Measurements from ENCODE around the gene DDN.

The DDN gene

DNA sequence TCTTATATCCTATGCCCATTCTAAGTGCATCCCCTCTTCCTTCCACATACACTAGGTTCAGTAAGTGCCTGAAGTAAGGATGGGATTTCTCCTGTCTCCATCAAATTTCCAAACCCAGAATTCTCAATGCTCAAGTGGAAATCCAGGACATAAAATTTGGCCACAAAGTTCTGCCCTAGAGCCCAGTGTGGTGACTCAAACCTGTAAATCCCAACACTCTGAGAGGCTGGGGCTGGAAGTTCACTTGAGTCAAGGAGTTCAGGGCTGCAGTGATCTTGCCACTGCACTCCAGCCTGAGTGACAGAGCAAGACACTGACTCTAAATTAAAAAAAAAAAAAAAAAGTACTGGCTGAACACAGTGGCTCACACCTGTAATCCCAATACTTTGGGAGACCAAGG lies 37.4 kb downstream of the DDN start:
- Histone ChIP-seq H3K27ac (ENCODE audit: low read length) (no peak overlapping the region), H3K36me3 (ENCODE audit: control insufficient read depth, insufficient read depth, low read length) (no peaks in the 10 kb centered on the region), H3K27me3 (ENCODE audit: control insufficient read depth, insufficient read depth, low read length) (no peaks in the 10 kb centered on the region; the same call in 1 of the 2 replicates), H3K4me3 (ENCODE audit: low read length) (no peak overlapping the region), H3K9me3 (ENCODE audit: control insufficient read depth, insufficient read depth, low read length) (no peaks in the 10 kb centered on the region), H3K4me1 (ENCODE audit: control insufficient read depth, insufficient read depth, low read length) (peaks cover 8% of the 10 kb centered on the region; the same call in 1 of the 2 replicates)
- no peak for DNase-seq (ENCODE audit: low read depth, low spot score)

GRCh38 chr12:48961331-48961730 lies 37.8 kb downstream of the DDN start:
- H3K4me3 ChIP-seq (ENCODE audit: low read length): no peak overlapping the region
- H3K27ac ChIP-seq (ENCODE audit: low read length): no peak overlapping the region
- peaks cover 7% of the 10 kb centered on the region; the same call in 1 of the 2 replicates for H3K4me1 ChIP-seq (ENCODE audit: control insufficient read depth, insufficient read depth, low read length)
- H3K27me3 ChIP-seq (ENCODE audit: control insufficient read depth, insufficient read depth, low read length): no peaks in the 10 kb centered on the region; the same call in 1 of the 2 replicates
- no peak for DNase-seq (ENCODE audit: low read depth, low spot score)
- H3K9me3 ChIP-seq (ENCODE audit: control insufficient read depth, insufficient read depth, low read length): no peaks in the 10 kb centered on the region
- WGBS (ENCODE audit: insufficient coverage, insufficient read length): no CpG with 5 or more reads among the region's 4 CpGs
- no peaks in the 10 kb centered on the region for H3K36me3 ChIP-seq (ENCODE audit: control insufficient read depth, insufficient read depth, low read length)

GRCh38 chr12:48960834-48961233 lies 38.3 kb downstream of the DDN start:
- Histone ChIP-seq H3K27ac (ENCODE audit: low read length) (no peak overlapping the region), H3K27me3 (ENCODE audit: control insufficient read depth, insufficient read depth, low read length) (no peaks in the 10 kb centered on the region), H3K36me3 (ENCODE audit: control insufficient read depth, insufficient read depth, low read length) (no peaks in the 10 kb centered on the region), H3K4me1 (ENCODE audit: control insufficient read depth, insufficient read depth, low read length) (peaks cover 5% of the 10 kb centered on the region; the same call in 1 of the 2 replicates), H3K9me3 (ENCODE audit: control insufficient read depth, insufficient read depth, low read length) (no peaks in the 10 kb centered on the region), H3K4me3 (ENCODE audit: low read length) (no peak overlapping the region)
- no peak for DNase-seq (ENCODE audit: low read depth, low spot score)
- no CpG with 5 or more reads among the region's 3 CpGs for WGBS (ENCODE audit: insufficient coverage, insufficient read length)

DNA sequence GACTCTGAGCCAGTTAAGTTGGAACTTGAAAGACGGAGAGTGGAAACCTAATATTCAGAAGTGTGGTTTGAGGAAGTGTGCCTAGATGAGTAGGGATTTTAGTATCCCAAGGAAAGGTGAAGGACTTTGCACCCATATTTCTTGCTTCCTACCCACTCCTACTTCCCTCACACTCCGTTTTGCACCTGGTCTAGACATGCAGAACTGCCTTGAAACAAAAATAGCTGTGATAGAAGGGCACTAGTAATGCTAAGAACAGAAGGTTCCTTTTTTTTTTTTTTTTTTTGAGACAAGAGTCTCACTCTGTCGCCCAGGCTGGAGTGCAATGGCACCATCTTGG lies 41.2 kb downstream of the DDN start:
- peak overlapping the region; percentile 94; the same call in 1 of the 2 replicates for H3K4me3 ChIP-seq (ENCODE audit: low read length)
- 0 out of 2 replicates have a peak, but pooled peaks cover under 1% of the 10 kb centered on the region for H3K36me3 ChIP-seq (ENCODE audit: control insufficient read depth, insufficient read depth, low read length)
- DNase-seq (ENCODE audit: low read depth, low spot score): no peak
- no CpG with 5 or more reads among the region's 3 CpGs for WGBS (ENCODE audit: insufficient coverage, insufficient read length)
- no peak overlapping the region for H3K27ac ChIP-seq (ENCODE audit: low read length)
- no peaks in the 10 kb centered on the region; the same call in 1 of the 2 replicates for H3K4me1 ChIP-seq (ENCODE audit: control insufficient read depth, insufficient read depth, low read length)
- H3K9me3 ChIP-seq (ENCODE audit: control insufficient read depth, insufficient read depth, low read length): no peaks in the 10 kb centered on the region
- H3K27me3 ChIP-seq (ENCODE audit: control insufficient read depth, insufficient read depth, low read length): no peaks in the 10 kb centered on the region

DNA sequence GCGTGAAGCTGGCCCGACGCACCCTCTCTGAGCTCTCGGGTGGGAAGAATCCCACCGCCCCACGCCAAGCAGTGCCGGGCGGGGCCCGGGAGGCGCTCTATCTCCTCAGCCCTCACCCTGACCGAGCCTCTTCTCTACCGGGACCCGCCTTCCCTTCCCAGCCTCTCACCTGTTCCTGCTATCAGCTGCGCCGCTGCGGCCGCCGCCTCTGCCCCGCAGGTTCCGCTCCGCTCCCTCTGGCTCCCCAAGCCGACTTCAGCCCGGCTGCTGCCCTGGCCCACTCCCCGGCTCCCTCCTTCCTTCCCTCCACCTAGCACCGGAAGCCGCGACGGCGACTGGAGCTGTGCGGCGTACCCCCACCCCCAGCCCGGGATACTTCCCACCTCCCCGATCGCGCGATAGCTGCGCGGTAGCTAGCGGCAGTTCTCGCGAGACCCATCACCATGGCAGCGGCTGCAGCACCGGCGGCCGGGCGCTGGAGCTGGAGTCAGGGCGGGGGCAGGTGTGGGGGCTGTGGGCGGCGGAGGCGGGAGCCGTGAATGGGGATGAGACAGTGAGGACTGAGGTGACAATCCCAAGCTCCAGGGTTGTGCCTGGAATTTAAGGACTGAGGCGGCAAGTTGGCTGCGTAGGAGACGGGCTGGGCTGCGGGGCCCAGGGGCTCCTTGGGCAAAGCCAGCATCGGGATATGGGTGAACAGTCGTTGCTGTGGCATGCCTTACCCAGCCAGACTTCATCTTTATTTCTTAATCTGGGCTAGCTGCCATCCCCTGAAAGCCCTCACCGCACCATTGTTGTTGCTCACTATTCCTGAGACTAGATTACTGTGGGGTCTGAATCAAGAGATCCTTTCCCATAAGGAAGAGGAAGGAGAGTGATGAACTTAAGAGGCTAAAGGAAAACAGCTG lies 41.8 kb downstream of the DDN start, which contains the start of gene ARF3:
Gene ARF3 (minus strand): TSS at position 347 of the 908 bp plus-strand sequence. CDS start 16,392 bp downstream, outside the sequence.
- no peak for DNase-seq (ENCODE audit: low read depth, low spot score)
- Histone ChIP-seq H3K27ac (ENCODE audit: low read length) (no peak within 1 kb of the TSS), H3K27me3 (ENCODE audit: control insufficient read depth, insufficient read depth, low read length) (no peaks in the 10 kb centered on the region), H3K9me3 (ENCODE audit: control insufficient read depth, insufficient read depth, low read length) (no peaks in the 10 kb centered on the region), H3K36me3 (ENCODE audit: control insufficient read depth, insufficient read depth, low read length) (peaks cover 6% of the 10 kb centered on the region; the same call in 1 of the 2 replicates), H3K4me3 (ENCODE audit: low read length) (peak within 1 kb of the TSS; percentile 94), H3K4me1 (ENCODE audit: control insufficient read depth, insufficient read depth, low read length) (no peaks in the 10 kb centered on the region; the same call in 1 of the 2 replicates)
- WGBS (ENCODE audit: insufficient coverage, insufficient read length): no CpG with 5 or more reads among the region's 58 CpGs

DNA sequence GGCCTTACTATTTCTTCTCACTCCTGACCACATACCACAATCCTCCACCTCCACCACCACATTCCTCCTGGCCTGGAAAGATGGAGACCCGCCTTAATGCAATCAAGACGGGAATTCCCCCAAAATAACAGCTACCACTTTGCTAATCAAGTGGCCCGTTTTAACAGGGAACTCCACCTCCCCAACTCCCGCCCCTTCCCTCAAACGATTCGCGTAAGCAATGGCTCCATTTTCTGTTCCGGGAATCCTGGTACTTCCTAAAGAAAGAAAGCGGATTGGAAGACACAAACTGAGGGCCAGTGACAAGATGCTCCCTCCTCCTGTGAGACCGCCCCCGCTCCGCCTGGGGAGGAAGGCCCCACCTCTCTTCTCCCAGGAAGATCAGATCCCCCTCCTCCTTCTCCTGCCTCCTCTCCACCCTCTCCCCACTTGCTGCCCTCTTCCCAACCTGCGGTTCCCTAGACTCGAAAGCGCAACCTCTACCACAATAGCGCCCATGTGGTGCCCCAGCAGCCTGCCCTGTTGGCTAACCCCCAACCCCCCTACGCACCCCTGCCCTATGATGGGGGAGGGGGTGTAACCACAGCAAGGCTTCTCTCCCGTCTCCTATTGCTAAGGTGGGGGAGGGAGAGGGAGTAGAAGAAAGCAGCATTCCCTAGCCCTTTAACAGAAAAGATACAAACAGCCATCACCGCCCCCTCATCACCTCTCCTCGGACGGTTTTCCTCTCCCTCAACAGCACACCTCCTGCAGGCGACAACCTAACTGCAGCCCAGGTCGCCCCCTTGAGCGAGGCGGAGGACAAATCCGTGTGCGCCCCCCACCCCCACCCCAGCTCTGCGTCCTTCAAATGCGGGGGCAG lies 42.7 kb downstream of the DDN start:
- no CpG with 5 or more reads among the region's 29 CpGs for WGBS (ENCODE audit: insufficient coverage, insufficient read length)
- no peak for DNase-seq (ENCODE audit: low read depth, low spot score)
- H3K4me1 ChIP-seq (ENCODE audit: control insufficient read depth, insufficient read depth, low read length): no peaks in the 10 kb centered on the region; the same call in 1 of the 2 replicates
- H3K9me3 ChIP-seq (ENCODE audit: control insufficient read depth, insufficient read depth, low read length): no peaks in the 10 kb centered on the region
- no peak overlapping the region for H3K27ac ChIP-seq (ENCODE audit: low read length)
- peaks cover 6% of the 10 kb centered on the region; the same call in 1 of the 2 replicates for H3K36me3 ChIP-seq (ENCODE audit: control insufficient read depth, insufficient read depth, low read length)
- H3K27me3 ChIP-seq (ENCODE audit: control insufficient read depth, insufficient read depth, low read length): no peaks in the 10 kb centered on the region
- H3K4me3 ChIP-seq (ENCODE audit: low read length): peak overlapping the region; percentile 94

DNA sequence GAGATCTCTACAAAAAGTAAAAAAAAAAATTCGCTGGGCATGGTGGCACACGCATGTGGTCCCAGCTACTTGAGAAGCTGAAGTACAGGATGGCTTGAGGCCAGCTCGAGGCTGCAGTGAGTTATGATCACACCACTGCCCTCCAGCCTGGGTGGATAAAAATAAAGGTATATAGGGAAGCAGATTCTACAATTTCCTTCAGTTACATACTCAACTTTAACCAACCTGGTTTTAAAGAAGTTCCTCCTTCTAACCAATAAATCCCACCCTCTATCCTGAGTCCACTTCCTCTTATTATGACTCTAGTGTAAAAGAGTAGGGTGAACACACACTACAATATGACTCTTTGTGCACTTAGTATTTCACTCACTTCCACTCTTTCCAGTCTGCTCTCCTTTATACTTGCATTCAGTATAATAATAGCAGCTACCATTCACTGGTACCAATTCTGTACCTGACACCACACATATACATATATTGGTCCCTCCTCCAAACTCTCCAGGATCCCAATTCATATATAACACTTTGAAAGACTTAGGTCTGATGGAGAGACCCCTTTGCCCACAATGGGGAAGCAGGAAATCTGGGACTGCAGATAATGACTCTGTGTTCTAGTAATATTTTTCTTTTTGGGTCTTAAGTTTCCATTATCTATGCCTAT lies 44.2 kb downstream of the DDN start:
- Histone ChIP-seq H3K4me3 (ENCODE audit: low read length) (no peak overlapping the region), H3K36me3 (ENCODE audit: control insufficient read depth, insufficient read depth, low read length) (peaks cover 6% of the 10 kb centered on the region; the same call in 1 of the 2 replicates), H3K27me3 (ENCODE audit: control insufficient read depth, insufficient read depth, low read length) (no peaks in the 10 kb centered on the region), H3K27ac (ENCODE audit: low read length) (no peak overlapping the region), H3K9me3 (ENCODE audit: control insufficient read depth, insufficient read depth, low read length) (no peaks in the 10 kb centered on the region), H3K4me1 (ENCODE audit: control insufficient read depth, insufficient read depth, low read length) (no peaks in the 10 kb centered on the region; the same call in 1 of the 2 replicates)
- no peak for DNase-seq (ENCODE audit: low read depth, low spot score)
- WGBS (ENCODE audit: insufficient coverage, insufficient read length): no CpG with 5 or more reads among the region's 3 CpGs

- H3K4me3 ChIP-seq (ENCODE audit: low read length): no peak overlapping the region
- no peak for DNase-seq (ENCODE audit: low read depth, low spot score)
- H3K4me1 ChIP-seq (ENCODE audit: control insufficient read depth, insufficient read depth, low read length): no peaks in the 10 kb centered on the region; the same call in 1 of the 2 replicates
- H3K9me3 ChIP-seq (ENCODE audit: control insufficient read depth, insufficient read depth, low read length): no peaks in the 10 kb centered on the region
- H3K27ac ChIP-seq (ENCODE audit: low read length): no peak overlapping the region
- peaks cover 6% of the 10 kb centered on the region; the same call in 1 of the 2 replicates for H3K36me3 ChIP-seq (ENCODE audit: control insufficient read depth, insufficient read depth, low read length)
- WGBS (ENCODE audit: insufficient coverage, insufficient read length): no CpG with 5 or more reads among the region's 3 CpGs
- no peaks in the 10 kb centered on the region for H3K27me3 ChIP-seq (ENCODE audit: control insufficient read depth, insufficient read depth, low read length)
Observed at GRCh38 chr12:48954061-48954460, 45.1 kb downstream of the DDN start.

- no peak for DNase-seq (ENCODE audit: low read depth, low spot score)
- H3K9me3 ChIP-seq (ENCODE audit: control insufficient read depth, insufficient read depth, low read length): no peaks in the 10 kb centered on the region
- H3K36me3 ChIP-seq (ENCODE audit: control insufficient read depth, insufficient read depth, low read length): peaks cover 6% of the 10 kb centered on the region; the same call in 1 of the 2 replicates
- no peaks in the 10 kb centered on the region; the same call in 1 of the 2 replicates for H3K4me1 ChIP-seq (ENCODE audit: control insufficient read depth, insufficient read depth, low read length)
- H3K27me3 ChIP-seq (ENCODE audit: control insufficient read depth, insufficient read depth, low read length): no peaks in the 10 kb centered on the region
- WGBS (ENCODE audit: insufficient coverage, insufficient read length): no CpG with 5 or more reads among the region's 4 CpGs
- H3K27ac ChIP-seq (ENCODE audit: low read length): no peak overlapping the region
- no peak overlapping the region for H3K4me3 ChIP-seq (ENCODE audit: low read length)
Observed at GRCh38 chr12:48952691-48953090, 46.5 kb downstream of the DDN start.

DNA sequence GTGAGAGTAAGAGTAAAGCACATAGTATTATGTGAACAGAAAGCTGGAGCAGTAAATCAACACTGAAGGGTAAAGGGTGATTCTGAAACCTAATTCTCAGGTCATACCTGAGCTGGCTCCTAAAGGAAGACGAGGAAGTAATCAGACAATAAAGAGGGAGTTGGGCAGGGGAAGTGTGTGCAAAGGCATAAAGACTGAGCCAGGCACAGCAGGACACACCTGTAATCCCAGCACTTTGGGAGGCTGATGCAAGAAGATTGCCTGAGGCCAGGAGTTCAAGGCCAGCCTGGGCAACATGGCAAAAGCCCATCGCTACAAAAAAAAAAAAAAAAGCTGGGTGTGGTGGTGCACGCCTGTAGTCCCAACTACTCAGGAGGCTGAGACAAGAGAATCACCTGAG lies 51.4 kb downstream of the DDN start:
- no peak for DNase-seq (ENCODE audit: low read depth, low spot score)
- no peaks in the 10 kb centered on the region for H3K4me1 ChIP-seq (ENCODE audit: control insufficient read depth, insufficient read depth, low read length)
- no peak overlapping the region for H3K4me3 ChIP-seq (ENCODE audit: low read length)
- H3K9me3 ChIP-seq (ENCODE audit: control insufficient read depth, insufficient read depth, low read length): no peaks in the 10 kb centered on the region
- H3K36me3 ChIP-seq (ENCODE audit: control insufficient read depth, insufficient read depth, low read length): peaks cover 3% of the 10 kb centered on the region; the same call in 1 of the 2 replicates
- H3K27me3 ChIP-seq (ENCODE audit: control insufficient read depth, insufficient read depth, low read length): no peaks in the 10 kb centered on the region
- WGBS (ENCODE audit: insufficient coverage, insufficient read length): no CpG with 5 or more reads among the region's 3 CpGs
- H3K27ac ChIP-seq (ENCODE audit: low read length): no peak overlapping the region

All from iPS DF 6.9 (cell line).